GM23248 (cell line): Measurements from ENCODE around the gene ZNHIT6.

Experiments
- EZH2 ChIP-seq: fragments of 200-600 bp; sonication (generic); IDR thresholded peaks from 2 replicates; pipeline ENCODE4 v1.6.1; 2018; ENCODE audit warnings: antibody characterized with exemption, mild to moderate bottlenecking; ENCODE audit not compliant: insufficient read depth, poor library complexity, severe bottlenecking
- EZH2phosphoT487 ChIP-seq: fragments of 200-600 bp; sonication (generic); IDR thresholded peaks from 2 replicates; pipeline ENCODE4 v1.6.1; 2018; ENCODE audit warnings: antibody characterized with exemption, moderate library complexity, mild to moderate bottlenecking, low read depth; ENCODE audit not compliant: insufficient read depth

DNA sequence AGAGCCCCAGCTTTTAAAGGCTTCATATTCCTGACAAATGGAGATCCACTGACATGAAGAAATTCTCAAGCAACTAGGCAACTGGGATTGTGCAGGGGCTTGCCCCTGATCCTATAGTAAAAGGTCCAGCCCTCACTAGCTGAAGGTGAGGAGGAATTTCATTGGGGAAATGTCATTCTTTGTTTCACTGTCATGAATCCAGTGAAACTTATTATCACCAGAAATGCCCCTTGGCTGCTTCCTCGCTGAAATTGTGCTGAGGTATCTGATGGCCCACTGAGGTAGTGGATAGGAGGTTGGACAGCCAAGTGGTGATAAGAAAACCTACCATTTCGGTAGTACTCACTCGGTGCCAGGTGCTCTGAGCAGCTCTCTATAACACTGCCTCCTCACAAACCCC lies 91.5 kb downstream of the ZNHIT6 start:
- no peak for TF ChIP-seq EZH2
- TF ChIP-seq EZH2phosphoT487 = no peak
